Omental fat pad (tissue), 4 donors: Measurements from ENCODE around the gene MTREX. TPM values are rescaled to one million over a fixed set of nuclear protein-coding genes. Genes with fewer than 3 reads are reported as not detected.
A peak's percentile ranks its signal among the peaks of the same experiment; 100 is the strongest.

Experiments
- ATAC-seq: fragments of 150-250 bp; one replicate; pipeline ENCODE4 v1.9.1; 2016; ENCODE audit warnings: mild to moderate bottlenecking, moderate library complexity; ENCODE audit not compliant: low FRiP score
- DNase-seq: peaks from one replicate; pipeline ENCODE4 v3.0.0-alpha.2; 2019; ENCODE audit warnings: low spot score
- CTCF ChIP-seq, 3 donors: fragments of 450-650 bp; IDR thresholded peaks; one replicate each; pipeline ENCODE4 v1.5.1; 2016 to 2017; ENCODE audit warnings: antibody characterized with exemption in 3 of 3, mild to moderate bottlenecking in 3 of 3, moderate library complexity in 2 of 3
- total RNA-seq, 4 donors: library from RNA; depleted of rRNA; stranded (reverse); fragments of >200 nt; gene quantifications; one replicate each; pipeline ENCODE4 v1.1.0, GENCODE V29; 2016

The MTREX gene
- 100 to 1,000 TPM in 1 of 4 donors, 10 to 100 TPM in 3; 82.5 to 102 (median 86.1) TPM for total RNA-seq

GRCh38 chr5:55307383-55308253, at the start of gene MTREX, which contains the start of gene DHX29:
Gene MTREX, plus strand, starts transcription at chr5:55307989. Its CDS starts 25 bp downstream, at chr5:55308014.
Gene DHX29, minus strand, starts transcription at chr5:55307694. Its CDS starts 121 bp downstream, at chr5:55307573.
- DNase-seq: peak; percentile 72
- peak; percentile 89 for ATAC-seq
- TF ChIP-seq CTCF (IDR thresholded peaks at IDR 0.05): no peak

- no peak for TF ChIP-seq CTCF (IDR thresholded peaks at IDR 0.05)
- DNase-seq (no peak), ATAC-seq (no peak)
These were observed 49.5 kb upstream of the MTREX start for GRCh38 chr5:55258339-55258738.

GRCh38 chr5:55276771-55277170, 31.0 kb upstream of the MTREX start:
- no peak for ATAC-seq
- no peak for TF ChIP-seq CTCF (IDR thresholded peaks at IDR 0.05)
- no peak for DNase-seq

- ATAC-seq: no peak
- no peak for TF ChIP-seq CTCF (IDR thresholded peaks at IDR 0.05)
- no peak for DNase-seq
These were observed 29.0 kb upstream of the MTREX start for GRCh38 chr5:55278778-55279177.

- DNase-seq (no peak), ATAC-seq (no peak)
- TF ChIP-seq CTCF (IDR thresholded peaks at IDR 0.05): no peak
These were observed 21.3 kb upstream of the MTREX start for GRCh38 chr5:55286411-55286933.

- no peak for DNase-seq
- no peak for TF ChIP-seq CTCF (IDR thresholded peaks at IDR 0.05)
- no peak for ATAC-seq
These were observed 18.0 kb upstream of the MTREX start for GRCh38 chr5:55289808-55290207.
